ENCODE measurements around the gene FOSL1. TPM values are rescaled to one million over a fixed set of nuclear protein-coding genes. Genes with fewer than 3 reads are reported as not detected.

FOSL1 gene
- total RNA-seq, 6 experiments from 2014 or later, result 0.35 to 1.2 (median 0.89) TPM; not detected in 2

DNA sequence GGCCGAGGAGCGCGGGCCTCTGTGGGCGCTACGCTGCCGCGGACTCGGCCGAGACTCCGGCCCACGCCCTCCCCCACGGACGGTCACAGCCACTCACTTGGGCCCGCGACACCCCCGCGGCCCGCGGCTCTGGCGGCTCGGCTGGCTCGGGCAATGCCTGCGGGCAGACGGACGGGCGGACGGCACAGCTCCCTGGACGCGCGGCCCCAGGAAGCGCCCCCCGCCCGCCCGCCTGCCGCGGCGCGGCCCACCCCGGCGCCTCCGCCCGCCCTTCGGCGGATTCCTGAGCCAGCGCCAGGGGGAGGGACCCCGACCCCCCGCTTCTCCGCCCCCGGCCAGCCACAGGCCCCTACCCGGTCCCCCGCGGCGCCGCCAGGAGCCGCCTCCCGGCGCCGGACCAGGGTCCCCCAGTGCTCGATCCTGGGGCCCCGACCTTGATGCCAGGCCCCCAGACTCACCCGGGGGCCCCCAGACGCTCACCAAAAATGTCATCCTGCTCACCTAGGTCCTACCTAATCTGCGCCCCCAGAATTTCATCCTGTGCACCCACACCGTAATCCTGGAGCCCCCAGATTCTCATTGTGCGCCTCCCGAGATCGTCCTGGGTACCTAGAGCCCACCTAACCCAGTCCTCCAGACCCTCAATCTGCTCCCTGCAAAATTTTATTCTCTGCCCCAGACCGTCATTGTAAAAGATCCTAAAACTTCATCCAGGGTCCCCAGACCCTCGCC, 27.4 kb downstream of the FOSL1 start, which contains the start of gene EFEMP2:
EFEMP2 (minus strand) TSS at position 215 of the 732 bp plus-strand sequence. CDS start 446 bp downstream, outside the sequence.
- ATAC-seq (no peak), DNase-seq (no peak)
- Histone ChIP-seq H3K27ac (peak within 1 kb of the TSS; percentile 56 to 88 (median 69)), H3K9me3 (no peaks in the 10 kb centered on the region), H3K36me3 (no peaks in the 10 kb centered on the region), H3K27me3 (no peaks in the 10 kb centered on the region), H3K4me1 (peaks cover 0 to 9% (median 0%) of the 10 kb centered on the region in 4 donors), H3K4me3 (peak within 1 kb of the TSS; percentile 27 to 55 (median 45))
- 10% methylated on average over 7 of the region's 69 CpGs for WGBS (ENCODE audit: insufficient coverage, low coverage, low lambda C conversion rate, missing lambda C conversion rate)
- intact Hi-C loops (cut with DNase I), result no loop called here
- TF ChIP-seq, protein P1, sequence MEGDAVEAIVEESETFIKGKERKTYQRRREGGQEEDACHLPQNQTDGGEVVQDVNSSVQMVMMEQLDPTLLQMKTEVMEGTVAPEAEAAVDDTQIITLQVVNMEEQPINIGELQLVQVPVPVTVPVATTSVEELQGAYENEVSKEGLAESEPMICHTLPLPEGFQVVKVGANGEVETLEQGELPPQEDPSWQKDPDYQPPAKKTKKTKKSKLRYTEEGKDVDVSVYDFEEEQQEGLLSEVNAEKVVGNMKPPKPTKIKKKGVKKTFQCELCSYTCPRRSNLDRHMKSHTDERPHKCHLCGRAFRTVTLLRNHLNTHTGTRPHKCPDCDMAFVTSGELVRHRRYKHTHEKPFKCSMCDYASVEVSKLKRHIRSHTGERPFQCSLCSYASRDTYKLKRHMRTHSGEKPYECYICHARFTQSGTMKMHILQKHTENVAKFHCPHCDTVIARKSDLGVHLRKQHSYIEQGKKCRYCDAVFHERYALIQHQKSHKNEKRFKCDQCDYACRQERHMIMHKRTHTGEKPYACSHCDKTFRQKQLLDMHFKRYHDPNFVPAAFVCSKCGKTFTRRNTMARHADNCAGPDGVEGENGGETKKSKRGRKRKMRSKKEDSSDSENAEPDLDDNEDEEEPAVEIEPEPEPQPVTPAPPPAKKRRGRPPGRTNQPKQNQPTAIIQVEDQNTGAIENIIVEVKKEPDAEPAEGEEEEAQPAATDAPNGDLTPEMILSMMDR (IDR thresholded peaks at IDR 0.05), result no peak
- TF ChIP-seq POLR2A (IDR thresholded peaks at IDR 0.05), result no peak

DNA sequence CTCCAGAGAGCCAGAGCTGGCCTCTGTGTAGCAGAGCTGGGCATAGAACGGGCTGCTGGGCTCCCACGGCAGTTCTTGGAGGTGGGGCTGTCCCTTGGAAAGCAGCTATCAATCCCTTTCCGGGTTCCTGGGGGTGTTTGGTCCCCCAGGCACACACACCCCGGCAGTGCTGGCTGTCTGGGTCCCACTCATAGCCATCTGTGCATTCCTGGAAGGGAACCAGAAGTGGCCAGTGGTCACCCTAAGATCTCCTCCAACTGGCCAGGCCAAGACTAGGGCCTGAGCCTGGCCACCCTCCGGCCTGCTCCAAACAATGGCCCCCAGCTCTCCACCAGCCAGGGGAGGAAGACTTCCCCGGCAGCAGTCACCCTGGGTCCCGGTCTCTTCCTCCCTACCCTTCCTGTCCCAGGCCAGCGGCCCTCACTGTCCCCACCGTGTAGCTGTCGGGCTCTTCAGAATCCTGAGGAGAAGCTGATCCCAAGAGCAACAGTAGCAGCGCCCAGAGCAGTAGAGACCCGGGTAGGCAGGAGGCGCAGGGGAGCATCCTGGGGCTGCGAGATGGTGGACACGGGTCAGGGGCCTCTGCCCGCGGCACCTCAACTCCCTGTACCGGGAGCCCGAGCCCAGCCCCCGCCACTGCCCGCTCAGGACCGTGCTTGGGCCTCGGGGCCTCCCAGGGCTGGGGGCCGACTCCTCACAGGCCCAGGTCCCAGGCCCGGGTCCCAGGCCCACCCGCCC, 28.2 kb downstream of the FOSL1 start:
- Histone ChIP-seq H3K27me3 (no peaks in the 10 kb centered on the region), H3K4me1 (peaks cover 0 to 9% (median 0%) of the 10 kb centered on the region in 4 donors), H3K36me3 (no peaks in the 10 kb centered on the region), H3K27ac (peak overlapping the region; percentile 52 to 88 (median 69)), H3K9me3 (no peaks in the 10 kb centered on the region), H3K4me3 (peak overlapping the region; percentile 27 to 55 (median 45))
- DNase-seq (peak in 1 of 3 donors; percentile 56), ATAC-seq (peak in 1 of 4 donors; percentile 10)
- no peak for TF ChIP-seq POLR2A (IDR thresholded peaks at IDR 0.05)
- TF ChIP-seq, protein P1 (IDR thresholded peaks at IDR 0.05), result no peak
- intact Hi-C loops (cut with DNase I), result no loop called here
- WGBS (ENCODE audit: insufficient coverage, low coverage, low lambda C conversion rate, missing lambda C conversion rate), result 83% methylated on average over 2 of the region's 26 CpGs

DNA sequence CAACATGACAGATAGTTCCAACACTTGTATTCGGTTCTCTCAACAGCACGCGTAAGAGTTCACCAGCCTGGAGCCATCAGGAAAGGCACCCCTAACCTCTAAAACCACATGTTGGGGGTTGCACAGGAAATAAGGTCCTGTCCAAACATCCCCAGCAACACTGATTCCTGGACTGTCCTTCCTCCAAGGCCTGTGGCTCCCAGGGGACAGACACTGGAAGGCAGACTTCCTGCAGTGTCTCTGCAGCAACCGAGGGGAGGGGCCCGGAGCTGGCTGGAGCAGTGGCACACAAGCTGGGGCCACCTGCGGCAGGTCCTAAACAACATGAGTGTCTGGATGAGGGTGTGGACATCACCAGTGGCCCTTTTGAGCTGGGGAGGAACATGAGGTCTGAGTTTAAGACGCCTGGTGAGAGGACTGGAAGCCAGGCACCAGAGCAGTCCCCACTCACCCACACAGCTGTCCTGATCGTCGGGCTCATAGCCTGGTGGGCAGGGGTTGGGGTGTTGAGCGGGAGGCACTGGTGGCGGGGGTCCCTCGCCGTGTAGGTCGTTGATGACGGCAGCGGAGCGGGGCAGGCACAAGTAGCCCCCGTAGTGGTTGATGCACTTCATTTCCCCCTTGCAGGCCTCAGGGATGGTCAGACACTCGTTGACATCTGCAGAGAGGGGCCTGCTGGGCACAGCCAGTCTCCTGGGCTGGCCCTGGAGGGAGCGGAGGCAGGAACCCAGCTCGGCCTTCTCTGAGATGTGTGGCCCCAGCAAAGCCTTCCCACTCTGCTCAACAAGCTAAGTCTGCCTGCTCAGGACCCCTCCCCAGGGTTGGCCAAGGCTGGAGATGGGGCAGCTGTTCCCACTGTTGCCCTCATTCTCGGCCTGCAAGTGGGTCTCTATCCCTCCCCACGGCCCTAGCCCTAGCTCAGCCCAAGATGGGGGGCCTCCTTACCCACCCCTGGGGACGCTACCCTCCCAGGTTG, 29.2 kb downstream of the FOSL1 start:
- H3K27me3 ChIP-seq, result no peaks in the 10 kb centered on the region
- no peak for TF ChIP-seq POLR2A (IDR thresholded peaks at IDR 0.05)
- TF ChIP-seq, protein P1 (IDR thresholded peaks at IDR 0.05), result no peak
- WGBS (ENCODE audit: insufficient coverage, low coverage, low lambda C conversion rate, missing lambda C conversion rate), result 55% methylated on average over 7 of the region's 24 CpGs
- H3K36me3 ChIP-seq, result peaks cover 0 to 3% (median 1%) of the 10 kb centered on the region in 4 donors
- ATAC-seq (peak in 1 of 4 donors; percentile 3), DNase-seq (peak in 1 of 3 donors; percentile 52)
- no peaks in the 10 kb centered on the region for H3K9me3 ChIP-seq
- H3K27ac ChIP-seq, result peak overlapping the region; percentile 52 to 88 (median 69)
- peaks cover 0 to 9% (median 0%) of the 10 kb centered on the region in 4 donors for H3K4me1 ChIP-seq
- intact Hi-C loops (cut with DNase I), result no loop called here
- H3K4me3 ChIP-seq, result no peak overlapping the region

DNA sequence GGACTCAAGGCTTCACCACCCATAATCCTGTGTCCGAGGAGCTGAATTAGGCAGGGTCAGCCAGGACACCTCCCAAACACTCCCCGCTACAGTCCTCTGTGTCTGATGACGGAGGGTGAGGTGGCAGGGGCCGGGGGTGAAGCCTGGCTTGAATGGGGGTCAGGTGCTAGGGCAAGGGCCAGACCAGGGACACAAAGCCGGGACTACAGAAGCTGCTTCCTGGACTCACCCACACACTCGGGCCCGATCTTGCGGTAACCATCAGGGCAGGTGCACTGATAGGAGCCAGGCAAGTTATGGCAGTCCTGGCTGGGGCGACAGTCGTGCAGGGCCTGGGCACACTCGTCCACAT, 29.9 kb downstream of the FOSL1 start:
- ATAC-seq (no peak), DNase-seq (peak in 1 of 3 donors; percentile 52)
- Histone ChIP-seq H3K4me3 (no peak overlapping the region), H3K27me3 (no peaks in the 10 kb centered on the region), H3K9me3 (no peaks in the 10 kb centered on the region), H3K27ac (no peak overlapping the region), H3K36me3 (peaks cover 0 to 4% (median 2%) of the 10 kb centered on the region in 4 donors), H3K4me1 (peaks cover 0 to 9% (median 0%) of the 10 kb centered on the region in 4 donors)
- TF ChIP-seq POLR2A (IDR thresholded peaks at IDR 0.05), result no peak
- TF ChIP-seq, protein P1 (IDR thresholded peaks at IDR 0.05), result no peak
- intact Hi-C loops (cut with DNase I), result no loop called here
- WGBS (ENCODE audit: insufficient coverage, low coverage, low lambda C conversion rate, missing lambda C conversion rate), result no CpG with 5 or more reads among the region's 11 CpGs
